Nucleus accumbens (tissue), 56 donors: ENCODE measurements around the gene PP2D1.
"Not testable (repeated sequence)": the region's sequence is repeated elsewhere in the genome, so short reads cannot be mapped to it uniquely, and the experiment has no call there.

Source experiments
- DNase-seq, 56 donors: peaks; one replicate each; lab custom pipeline; 2025; lab: John Stamatoyannopoulos, UW

Gene PP2D1

GRCh38 chr3:19988904-19989303, 23.2 kb downstream of the PP2D1 start:
- DNase-seq = not testable (repeated sequence)

GRCh38 chr3:19972054-19972453, 40.0 kb downstream of the PP2D1 start:
- DNase-seq = no peak

GRCh38 chr3:19970327-19970726, 41.7 kb downstream of the PP2D1 start:
- DNase-seq = no peak

- DNase-seq = no peak
These were observed 44.3 kb downstream of the PP2D1 start for GRCh38 chr3:19967812-19968211.

GRCh38 chr3:19967208-19967607, 44.9 kb downstream of the PP2D1 start:
- DNase-seq = no peak

- DNase-seq = no peak
These were observed 50.1 kb downstream of the PP2D1 start for GRCh38 chr3:19961960-19962359.

GRCh38 chr3:19960696-19961095, 51.4 kb downstream of the PP2D1 start:
- DNase-seq = no peak

GRCh38 chr3:19959505-19959904, 52.6 kb downstream of the PP2D1 start:
- DNase-seq = no peak

GRCh38 chr3:19957354-19957753, 54.7 kb downstream of the PP2D1 start:
- not testable (repeated sequence) for DNase-seq

GRCh38 chr3:19954676-19955075, 57.4 kb downstream of the PP2D1 start:
- DNase-seq = no peak

GRCh38 chr3:19950316-19950715, 61.7 kb downstream of the PP2D1 start:
- no peak for DNase-seq

- no peak for DNase-seq
These were observed 63.9 kb downstream of the PP2D1 start for GRCh38 chr3:19948226-19948591.

GRCh38 chr3:19947549-19948225, 64.4 kb downstream of the PP2D1 start:
- DNase-seq = peak in 49 of 56 donors; percentile 25 to 76 (median 54)

GRCh38 chr3:19946832-19947548, 65.1 kb downstream of the PP2D1 start, which contains the start of gene RAB5A:
TSS of gene RAB5A (plus strand) at chr3:19947097. CDS start at chr3:19950899, 3,802 bp downstream.
- peak; percentile 68 to 97 (median 92) for DNase-seq

GRCh38 chr3:19945969-19946831, 65.9 kb downstream of the PP2D1 start:
- peak in 6 of 56 donors; percentile 14 to 56 (median 40) for DNase-seq

- DNase-seq = no peak
These were observed 66.5 kb downstream of the PP2D1 start for GRCh38 chr3:19945534-19945933.

- DNase-seq = no peak
These were observed 71.4 kb downstream of the PP2D1 start for GRCh38 chr3:19940643-19941042.

GRCh38 chr3:19938295-19938627, 73.8 kb downstream of the PP2D1 start:
- no peak for DNase-seq

GRCh38 chr3:19937459-19938294, 74.4 kb downstream of the PP2D1 start:
- DNase-seq = no peak
